HL-60 (cell line): ENCODE measurements around the gene PDPN.

Experiments
- DNase-seq, 2 experiments: peaks; one replicate each; pipeline ENCODE4 v3.0.0-alpha.2; 2010 to 2020; ENCODE audit warnings: low read depth in 1 of 2, low spot score in 1 of 2
- H3K27ac ChIP-seq: fragments of 250-450 bp; sonication (Bioruptor Pico); replicated peaks from 2 replicates; pipeline ENCODE4 v1.5.1; 2020; ENCODE audit warnings: mild to moderate bottlenecking, moderate library complexity
- H3K27me3 ChIP-seq: fragments of 250-450 bp; sonication (Bioruptor Pico); 2 replicates; pipeline ENCODE4 v1.5.1; 2021; ENCODE audit warnings: mild to moderate bottlenecking, moderate library complexity; ENCODE audit not compliant: insufficient read depth, poor library complexity, severe bottlenecking
- H3K4me3 ChIP-seq: replicated peaks from 2 replicates; pipeline ENCODE4 v1.5.1; 2011; ENCODE audit warnings: mild to moderate bottlenecking, control low read depth, low read length; ENCODE audit not compliant: insufficient read depth
- GABPA ChIP-seq: IDR thresholded peaks from 2 replicates; pipeline ENCODE4 v1.6.1; 2012; ENCODE audit warnings: low read depth
- POLR2AphosphoS5 ChIP-seq: IDR thresholded peaks from 2 replicates; pipeline ENCODE4 v1.6.1; 2012; ENCODE audit warnings: low read depth
- SPI1 ChIP-seq: IDR thresholded peaks from 2 replicates; pipeline ENCODE4 v1.6.1; 2012; ENCODE audit warnings: low read depth, mild to moderate bottlenecking, borderline replicate concordance
- TF ChIP-seq, protein P1 (sequence below): IDR thresholded peaks from 2 replicates; pipeline ENCODE4 v1.6.1; 2012; ENCODE audit warnings: low read depth; ENCODE audit not compliant: insufficient replicate concordance
- TF ChIP-seq, protein P2 (sequence below): IDR thresholded peaks from one replicate; pipeline ENCODE4 v1.5.1; 2011; ENCODE audit warnings: low read length, control low read depth, inconsistent platforms; ENCODE audit not compliant: insufficient read depth

PDPN gene

DNA sequence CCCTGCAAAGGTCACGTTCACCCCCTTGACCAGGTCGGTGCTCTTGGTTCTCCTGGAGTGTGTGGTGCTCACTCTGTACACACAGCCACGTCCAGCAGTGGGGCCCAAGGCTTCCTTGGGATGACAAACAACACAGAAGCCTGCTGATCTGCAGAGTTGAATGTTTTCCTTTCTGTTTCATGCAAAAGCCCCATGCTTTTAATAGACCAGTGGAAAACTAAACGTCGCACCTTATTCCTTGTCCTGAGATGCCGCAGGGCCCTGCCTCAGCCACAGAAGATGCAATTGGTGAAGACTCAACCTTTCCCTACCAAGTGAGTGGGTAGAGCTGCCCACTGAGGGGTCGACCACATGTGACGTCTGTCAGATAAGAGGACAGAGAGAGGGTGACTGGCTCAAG, 5.8 kb upstream of the PDPN start:
- DNase-seq: no peak
- Histone ChIP-seq H3K4me3 (no peak overlapping the region), H3K27ac (no peak overlapping the region), H3K27me3 (peaks cover 11% of the 10 kb centered on the region)
- TF ChIP-seq, protein P1, sequence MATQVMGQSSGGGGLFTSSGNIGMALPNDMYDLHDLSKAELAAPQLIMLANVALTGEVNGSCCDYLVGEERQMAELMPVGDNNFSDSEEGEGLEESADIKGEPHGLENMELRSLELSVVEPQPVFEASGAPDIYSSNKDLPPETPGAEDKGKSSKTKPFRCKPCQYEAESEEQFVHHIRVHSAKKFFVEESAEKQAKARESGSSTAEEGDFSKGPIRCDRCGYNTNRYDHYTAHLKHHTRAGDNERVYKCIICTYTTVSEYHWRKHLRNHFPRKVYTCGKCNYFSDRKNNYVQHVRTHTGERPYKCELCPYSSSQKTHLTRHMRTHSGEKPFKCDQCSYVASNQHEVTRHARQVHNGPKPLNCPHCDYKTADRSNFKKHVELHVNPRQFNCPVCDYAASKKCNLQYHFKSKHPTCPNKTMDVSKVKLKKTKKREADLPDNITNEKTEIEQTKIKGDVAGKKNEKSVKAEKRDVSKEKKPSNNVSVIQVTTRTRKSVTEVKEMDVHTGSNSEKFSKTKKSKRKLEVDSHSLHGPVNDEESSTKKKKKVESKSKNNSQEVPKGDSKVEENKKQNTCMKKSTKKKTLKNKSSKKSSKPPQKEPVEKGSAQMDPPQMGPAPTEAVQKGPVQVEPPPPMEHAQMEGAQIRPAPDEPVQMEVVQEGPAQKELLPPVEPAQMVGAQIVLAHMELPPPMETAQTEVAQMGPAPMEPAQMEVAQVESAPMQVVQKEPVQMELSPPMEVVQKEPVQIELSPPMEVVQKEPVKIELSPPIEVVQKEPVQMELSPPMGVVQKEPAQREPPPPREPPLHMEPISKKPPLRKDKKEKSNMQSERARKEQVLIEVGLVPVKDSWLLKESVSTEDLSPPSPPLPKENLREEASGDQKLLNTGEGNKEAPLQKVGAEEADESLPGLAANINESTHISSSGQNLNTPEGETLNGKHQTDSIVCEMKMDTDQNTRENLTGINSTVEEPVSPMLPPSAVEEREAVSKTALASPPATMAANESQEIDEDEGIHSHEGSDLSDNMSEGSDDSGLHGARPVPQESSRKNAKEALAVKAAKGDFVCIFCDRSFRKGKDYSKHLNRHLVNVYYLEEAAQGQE: no peak
- TF ChIP-seq GABPA (no peak), SPI1 (no peak)
- TF ChIP-seq, protein P2, sequence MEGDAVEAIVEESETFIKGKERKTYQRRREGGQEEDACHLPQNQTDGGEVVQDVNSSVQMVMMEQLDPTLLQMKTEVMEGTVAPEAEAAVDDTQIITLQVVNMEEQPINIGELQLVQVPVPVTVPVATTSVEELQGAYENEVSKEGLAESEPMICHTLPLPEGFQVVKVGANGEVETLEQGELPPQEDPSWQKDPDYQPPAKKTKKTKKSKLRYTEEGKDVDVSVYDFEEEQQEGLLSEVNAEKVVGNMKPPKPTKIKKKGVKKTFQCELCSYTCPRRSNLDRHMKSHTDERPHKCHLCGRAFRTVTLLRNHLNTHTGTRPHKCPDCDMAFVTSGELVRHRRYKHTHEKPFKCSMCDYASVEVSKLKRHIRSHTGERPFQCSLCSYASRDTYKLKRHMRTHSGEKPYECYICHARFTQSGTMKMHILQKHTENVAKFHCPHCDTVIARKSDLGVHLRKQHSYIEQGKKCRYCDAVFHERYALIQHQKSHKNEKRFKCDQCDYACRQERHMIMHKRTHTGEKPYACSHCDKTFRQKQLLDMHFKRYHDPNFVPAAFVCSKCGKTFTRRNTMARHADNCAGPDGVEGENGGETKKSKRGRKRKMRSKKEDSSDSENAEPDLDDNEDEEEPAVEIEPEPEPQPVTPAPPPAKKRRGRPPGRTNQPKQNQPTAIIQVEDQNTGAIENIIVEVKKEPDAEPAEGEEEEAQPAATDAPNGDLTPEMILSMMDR: no peak

DNA sequence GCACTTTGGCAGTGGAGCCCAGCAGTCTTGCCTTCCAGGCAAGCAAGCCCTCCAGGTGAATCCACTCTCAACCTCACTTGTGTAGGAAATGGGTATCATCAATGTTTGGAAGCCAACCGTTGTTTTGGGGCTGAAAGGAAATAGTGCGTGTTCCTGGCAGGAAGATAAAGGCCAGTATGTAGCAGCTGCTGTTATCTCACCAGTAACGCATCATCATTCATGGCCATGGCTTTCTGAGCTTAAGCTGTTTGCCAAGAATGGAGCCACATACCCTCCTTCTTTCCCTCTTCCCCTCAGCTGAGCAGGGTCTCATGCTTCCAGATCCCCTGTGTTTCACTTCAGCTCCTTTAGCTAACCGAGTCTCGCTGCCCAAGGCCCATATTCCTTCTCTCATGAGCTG, 2.2 kb upstream of the PDPN start:
- Histone ChIP-seq H3K27ac (no peak overlapping the region), H3K27me3 (peaks cover 40% of the 10 kb centered on the region), H3K4me3 (no peak overlapping the region)
- TF ChIP-seq GABPA: no peak
- DNase-seq: no peak

DNA sequence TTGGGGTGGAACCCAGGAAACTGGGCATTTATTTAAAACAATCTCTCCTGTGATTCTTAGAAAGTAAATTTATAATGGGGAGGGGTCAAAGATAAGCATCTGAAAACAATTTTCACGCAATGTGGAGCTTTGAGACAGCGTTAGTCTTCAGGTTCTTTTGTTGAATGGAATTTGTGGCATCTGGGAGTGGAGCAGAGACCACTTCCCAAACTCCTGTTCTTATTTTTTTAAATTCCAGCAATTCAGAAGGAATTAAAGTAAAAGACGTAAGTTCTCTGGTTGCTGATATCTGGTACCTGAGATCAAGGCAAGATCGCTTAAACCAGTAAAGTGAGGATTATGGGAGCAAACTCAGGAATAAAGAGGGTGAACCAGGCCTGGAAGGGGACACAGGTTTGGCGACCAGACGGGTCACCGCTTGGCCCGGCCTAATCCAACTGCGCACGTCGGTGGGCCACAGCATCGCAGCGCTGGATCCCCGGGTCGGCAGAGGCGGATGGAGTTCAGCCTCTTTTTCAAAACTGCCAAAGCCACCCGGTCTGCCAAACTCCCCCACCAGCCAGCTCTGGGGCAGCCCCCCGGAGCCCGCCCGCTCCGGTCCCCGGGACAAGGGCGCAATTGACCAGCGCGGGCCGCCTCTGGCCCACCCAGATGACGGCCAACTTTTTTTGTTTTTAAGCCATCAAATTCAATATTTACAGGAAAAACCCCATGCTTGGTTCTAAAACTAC, 754 bp upstream of the PDPN start:
- Histone ChIP-seq H3K4me3 (no peak overlapping the region), H3K27ac (no peak overlapping the region)

More for the DNA sequence above, 754 bp upstream of the PDPN start:
- DNase-seq: no peak
- H3K27me3 ChIP-seq: peaks cover 40% of the 10 kb centered on the region
- TF ChIP-seq POLR2AphosphoS5 (no peak), GABPA (no peak), SPI1 (no peak)
- TF ChIP-seq, protein P1: no peak
- TF ChIP-seq, protein P2: no peak
